Activated T-helper 2 cell treated with anti-CD3 and anti-CD28 coated beads, Interferon-gamma antibody, Interleukin-2, Interleukin-4, amounts not matched to agents 10 μg/mL and 5 μg/mL and 100 μg/mL, durations not matched to agents 14 hours and 24 hours and 36 hours (primary cell): ENCODE measurements around the gene SUMO4. TPM values are rescaled to one million over a fixed set of nuclear protein-coding genes. Genes with fewer than 3 reads are reported as not detected.
"Not testable (repeated sequence)": the region's sequence is repeated elsewhere in the genome, so short reads cannot be mapped to it uniquely, and the experiment has no call there.

ENCODE experiments used
- DNase-seq: peaks from one replicate; pipeline ENCODE4 v3.0.0; 2021; ENCODE audit warnings: low spot score
- H3K27ac Mint-ChIP-seq: one replicate; pipeline ENCODE4 v1.8.0; 2021; ENCODE audit warnings: mixed read lengths
- H3K27me3 Mint-ChIP-seq: one replicate; pipeline ENCODE4 v1.8.0; 2021; ENCODE audit warnings: low read depth, mixed read lengths
- H3K36me3 Mint-ChIP-seq: one replicate; pipeline ENCODE4 v1.8.0; 2021; ENCODE audit warnings: low read depth, mixed read lengths
- H3K4me1 Mint-ChIP-seq: one replicate; pipeline ENCODE4 v1.8.0; 2021; ENCODE audit warnings: low read depth, mixed read lengths
- H3K4me3 Mint-ChIP-seq: one replicate; pipeline ENCODE4 v1.8.0; 2021; ENCODE audit warnings: low read depth, mild to moderate bottlenecking, moderate library complexity, mixed read lengths
- H3K9me3 Mint-ChIP-seq: one replicate; pipeline ENCODE4 v1.8.0; 2021; ENCODE audit warnings: mixed read lengths
- intact Hi-C: fragments of 100-400 bp; cut with micrococcal nuclease; formaldehyde crosslinking; loops from one replicate; pipeline ENCODE4 v1.15.1; 2023
- total RNA-seq: library from RNA; stranded (reverse); gene quantifications from 2 replicates; pipeline ENCODE4 v1.2.3, GENCODE V29; 2022

The SUMO4 gene
- total RNA-seq, 1 donor from 2014 or later, result 7.7 TPM

DNA sequence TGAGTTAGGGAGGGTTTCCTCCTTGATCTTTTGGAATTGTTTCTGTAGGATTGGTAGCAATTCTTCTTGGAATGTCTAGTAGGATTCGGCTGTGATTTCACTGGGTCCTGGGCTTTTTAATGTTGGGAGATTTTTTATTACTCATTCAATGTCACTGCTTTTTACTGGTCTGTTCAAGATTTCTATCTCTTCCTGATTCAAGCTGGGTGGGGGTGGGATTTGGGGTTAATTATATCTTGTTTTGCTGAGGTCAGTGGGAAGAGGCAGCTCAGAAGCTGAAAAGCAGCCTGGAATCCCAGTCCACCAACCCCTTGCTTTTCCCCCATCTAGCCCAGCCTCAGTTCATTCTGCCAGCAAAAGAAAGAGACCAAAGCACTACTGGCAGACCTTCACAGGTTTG is 39.6 kb downstream of the SUMO4 start:
- intact Hi-C loops, result loop anchor here (2.0 kb wide), 1 partner anchor 55 kb away; no protein-coding TSS in a partner anchor

DNA sequence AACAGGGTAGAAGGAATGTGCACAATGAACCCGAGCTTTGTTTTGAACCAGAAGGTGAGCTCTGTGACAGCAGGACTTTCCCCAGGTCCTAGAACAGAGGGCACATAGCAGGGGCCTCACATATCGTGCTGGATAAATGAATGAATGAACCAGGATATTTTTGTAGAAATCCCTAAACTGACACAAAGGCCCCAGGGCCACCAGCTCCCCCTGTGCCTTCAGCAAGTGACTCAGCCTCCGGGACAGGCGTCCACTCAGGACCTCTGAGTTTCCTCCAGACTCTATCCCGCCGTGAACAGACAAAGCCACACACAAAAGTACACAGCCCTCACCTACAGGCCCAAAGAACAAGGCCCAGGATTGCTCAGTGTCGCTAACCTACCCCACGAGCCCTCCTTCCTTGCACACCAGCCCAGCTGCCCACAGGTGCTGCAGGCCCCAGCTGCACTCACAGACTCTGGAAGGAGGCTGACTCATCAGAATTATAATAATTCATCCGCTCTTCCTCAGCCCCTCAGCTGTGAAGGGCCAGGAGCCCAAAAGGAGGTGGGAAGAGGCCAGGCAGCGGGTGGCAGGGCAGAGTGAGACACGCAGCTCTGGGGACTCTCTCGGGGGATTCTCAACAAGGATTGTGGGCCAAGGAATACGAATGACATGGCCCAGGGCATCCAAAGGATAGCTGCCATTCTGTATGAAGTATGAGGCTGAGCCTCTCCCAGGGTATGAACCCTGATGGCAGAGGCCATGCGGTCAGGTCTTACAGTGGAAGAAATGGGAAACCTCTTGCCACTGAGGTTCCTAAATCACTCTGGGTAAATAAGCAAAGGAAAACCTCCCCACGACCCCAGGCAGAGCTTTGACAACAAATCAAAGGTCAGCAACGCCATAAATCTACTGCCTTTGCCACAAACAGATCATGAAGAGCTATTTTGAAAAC is 40.9 kb downstream of the SUMO4 start:
- H3K9me3 Mint-ChIP-seq, result no peaks in the 10 kb centered on the region
- H3K36me3 Mint-ChIP-seq, result no peaks in the 10 kb centered on the region
- peaks cover 31% of the 10 kb centered on the region for H3K4me1 Mint-ChIP-seq
- H3K27me3 Mint-ChIP-seq, result no peaks in the 10 kb centered on the region
- H3K27ac Mint-ChIP-seq, result no peak overlapping the region
- intact Hi-C loops, result no loop called here
- no peak for DNase-seq
- H3K4me3 Mint-ChIP-seq, result no peak overlapping the region

More for the DNA sequence above, 39.6 kb downstream of the SUMO4 start:
- H3K4me3 Mint-ChIP-seq, result no peak overlapping the region
- H3K36me3 Mint-ChIP-seq, result no peaks in the 10 kb centered on the region
- H3K9me3 Mint-ChIP-seq, result no peaks in the 10 kb centered on the region
- H3K27ac Mint-ChIP-seq, result no peak overlapping the region
- no peak for DNase-seq
- H3K4me1 Mint-ChIP-seq, result peaks cover 29% of the 10 kb centered on the region
- no peaks in the 10 kb centered on the region for H3K27me3 Mint-ChIP-seq

DNA sequence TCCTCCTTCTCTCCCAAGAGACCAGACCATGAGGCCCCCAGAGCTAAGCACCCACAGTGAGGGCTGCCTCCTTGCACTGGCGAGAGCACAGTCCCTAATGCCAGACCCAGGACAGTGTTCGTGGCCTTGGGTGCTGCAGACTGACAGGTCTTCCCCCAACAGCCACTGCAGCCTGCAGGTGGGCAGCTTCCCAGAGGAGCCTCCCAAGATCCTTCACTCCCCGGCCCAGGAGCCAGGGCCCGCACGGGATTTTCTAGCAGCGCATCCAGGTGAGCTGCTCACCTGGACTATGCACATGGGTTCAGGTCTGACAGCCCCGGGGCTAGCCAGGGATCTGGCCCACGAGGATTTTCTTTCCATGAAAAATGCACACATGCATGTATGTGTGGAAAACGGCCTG is 41.7 kb downstream of the SUMO4 start:
- Mint-ChIP-seq H3K27ac (no peak overlapping the region), H3K36me3 (no peaks in the 10 kb centered on the region), H3K9me3 (no peaks in the 10 kb centered on the region), H3K4me1 (peaks cover 31% of the 10 kb centered on the region), H3K27me3 (no peaks in the 10 kb centered on the region), H3K4me3 (no peak overlapping the region)
- intact Hi-C loops, result no loop called here
- no peak for DNase-seq

DNA sequence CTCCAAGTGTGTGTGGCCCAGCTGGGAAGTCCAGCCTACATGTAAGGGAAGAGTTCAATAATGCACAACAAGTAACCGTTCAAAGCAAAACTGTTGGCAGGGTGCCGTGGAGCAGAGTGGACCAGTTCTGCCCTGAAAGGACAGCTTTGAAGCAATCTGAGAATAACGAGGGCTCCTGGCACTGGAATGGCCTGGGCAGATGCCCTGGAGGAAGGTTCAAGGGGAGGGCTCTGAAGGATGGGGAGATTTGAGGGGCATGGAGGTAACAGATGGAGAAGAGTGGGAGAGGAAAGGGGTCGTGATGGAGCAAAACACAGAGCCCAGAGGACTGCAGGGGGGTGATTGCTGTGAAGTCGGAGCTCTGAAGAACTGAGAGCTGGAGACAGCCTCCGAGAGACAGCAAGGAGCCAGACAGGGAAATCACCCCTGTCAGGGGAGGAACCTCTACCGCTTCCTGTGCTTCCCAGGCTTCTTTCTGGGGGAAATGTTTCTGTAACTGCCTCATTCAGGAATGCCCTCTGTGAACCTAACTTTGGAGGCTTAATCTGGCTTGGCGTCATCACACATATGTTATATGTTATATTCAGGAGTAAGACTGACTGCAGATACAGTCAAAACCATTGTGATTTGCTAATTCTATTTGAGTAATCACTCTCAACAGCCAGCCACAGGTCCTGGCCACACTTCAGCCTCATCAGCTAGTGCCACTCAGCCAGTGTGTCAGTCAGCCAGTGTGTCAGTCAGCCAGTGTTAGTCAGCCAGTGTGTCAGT is 43.5 kb downstream of the SUMO4 start:
- intact Hi-C loops, result no loop called here
- no peak for DNase-seq
- Mint-ChIP-seq H3K4me1 (peaks cover 16% of the 10 kb centered on the region), H3K9me3 (no peaks in the 10 kb centered on the region), H3K27me3 (no peaks in the 10 kb centered on the region), H3K36me3 (no peaks in the 10 kb centered on the region), H3K27ac (no peak overlapping the region), H3K4me3 (no peak overlapping the region)

DNA sequence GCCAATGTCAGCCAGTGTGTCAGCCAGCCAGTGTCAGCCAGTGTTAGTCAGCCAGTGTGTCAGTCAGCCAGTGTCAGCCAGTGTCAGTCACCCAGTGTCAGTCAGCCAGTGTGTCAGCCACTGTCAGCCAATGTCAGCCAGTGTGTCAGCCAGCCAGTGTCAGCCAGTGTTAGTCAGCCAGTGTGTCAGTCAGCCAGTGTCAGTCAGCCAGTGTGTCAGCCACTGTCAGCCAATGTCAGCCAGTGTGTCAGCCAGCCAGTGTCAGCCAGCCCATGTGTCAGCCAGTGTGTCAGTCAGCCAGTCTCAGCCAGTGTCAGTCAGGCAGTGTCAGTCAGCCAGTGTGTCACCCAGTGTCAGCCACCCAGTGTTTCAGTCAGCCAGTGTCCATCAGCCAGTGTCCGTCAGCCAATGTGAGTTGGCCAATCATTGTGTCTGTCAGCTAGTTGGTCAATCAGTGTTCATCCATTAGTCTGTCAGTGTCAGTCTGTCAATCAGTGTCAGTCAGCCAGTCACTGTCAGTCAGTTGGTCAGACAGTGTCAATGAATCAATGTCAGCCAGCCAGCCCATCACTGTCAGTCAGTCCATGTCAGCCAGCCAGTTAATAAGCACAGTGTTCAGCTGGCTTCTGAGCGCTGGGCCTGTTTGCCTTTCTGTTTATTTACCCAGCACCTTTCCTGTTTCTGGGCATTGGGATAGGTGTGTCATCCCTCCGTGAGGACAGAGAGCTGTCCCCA is 44.5 kb downstream of the SUMO4 start:
- H3K36me3 Mint-ChIP-seq, H3K9me3 Mint-ChIP-seq, H3K4me1 Mint-ChIP-seq, H3K4me3 Mint-ChIP-seq, DNase-seq, H3K27me3 Mint-ChIP-seq, intact Hi-C loops, H3K27ac Mint-ChIP-seq: not testable (repeated sequence)

DNA sequence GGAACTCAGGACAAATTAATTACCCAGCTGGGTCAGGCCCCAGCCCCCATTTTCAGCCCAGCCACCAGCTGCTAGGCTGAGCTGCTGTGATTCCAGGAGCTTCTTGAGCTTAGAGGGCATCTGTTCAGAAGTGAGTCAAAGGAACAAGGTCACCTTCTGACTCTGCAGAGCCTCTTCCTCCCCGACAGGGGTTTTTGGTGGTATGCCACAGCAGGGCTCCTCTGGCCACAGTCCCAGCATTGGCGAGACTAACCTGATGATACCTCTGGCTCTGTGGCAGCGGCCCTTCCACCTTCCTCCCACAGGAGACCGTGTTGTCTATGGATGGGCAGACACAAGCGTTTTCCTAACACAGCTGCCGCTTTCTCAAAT is 45.0 kb downstream of the SUMO4 start:
- DNase-seq, result no peak
- Mint-ChIP-seq H3K4me3 (no peak overlapping the region), H3K9me3 (no peaks in the 10 kb centered on the region), H3K27me3 (no peaks in the 10 kb centered on the region), H3K36me3 (peaks cover 7% of the 10 kb centered on the region), H3K27ac (no peak overlapping the region), H3K4me1 (peaks cover 2% of the 10 kb centered on the region)
- intact Hi-C loops, result no loop called here

DNA sequence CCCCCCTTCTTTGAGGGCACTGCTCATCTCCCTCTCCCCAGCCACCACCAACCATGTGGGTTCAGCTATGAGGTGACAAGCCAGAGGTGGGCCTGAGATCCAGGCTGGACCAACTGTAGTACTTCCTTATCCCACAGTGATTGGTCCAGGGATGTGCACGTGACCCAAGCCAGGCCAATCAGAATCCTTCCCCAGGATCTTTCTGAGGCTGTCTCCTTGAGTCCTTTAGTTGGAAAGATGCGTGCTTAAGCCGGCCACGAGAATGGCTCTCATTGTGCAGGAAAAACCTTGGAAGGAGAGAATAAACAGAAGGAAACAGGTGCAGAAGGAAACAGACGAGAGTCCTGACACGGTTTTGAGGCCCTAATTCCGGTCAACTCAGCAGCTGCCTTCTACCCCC is 45.5 kb downstream of the SUMO4 start:
- no peak overlapping the region for H3K27ac Mint-ChIP-seq
- H3K27me3 Mint-ChIP-seq, result no peaks in the 10 kb centered on the region
- peaks cover 7% of the 10 kb centered on the region for H3K36me3 Mint-ChIP-seq
- no peak overlapping the region for H3K4me3 Mint-ChIP-seq
- no peaks in the 10 kb centered on the region for H3K9me3 Mint-ChIP-seq
- intact Hi-C loops, result no loop called here
- H3K4me1 Mint-ChIP-seq, result peaks cover 2% of the 10 kb centered on the region
- no peak for DNase-seq

DNA sequence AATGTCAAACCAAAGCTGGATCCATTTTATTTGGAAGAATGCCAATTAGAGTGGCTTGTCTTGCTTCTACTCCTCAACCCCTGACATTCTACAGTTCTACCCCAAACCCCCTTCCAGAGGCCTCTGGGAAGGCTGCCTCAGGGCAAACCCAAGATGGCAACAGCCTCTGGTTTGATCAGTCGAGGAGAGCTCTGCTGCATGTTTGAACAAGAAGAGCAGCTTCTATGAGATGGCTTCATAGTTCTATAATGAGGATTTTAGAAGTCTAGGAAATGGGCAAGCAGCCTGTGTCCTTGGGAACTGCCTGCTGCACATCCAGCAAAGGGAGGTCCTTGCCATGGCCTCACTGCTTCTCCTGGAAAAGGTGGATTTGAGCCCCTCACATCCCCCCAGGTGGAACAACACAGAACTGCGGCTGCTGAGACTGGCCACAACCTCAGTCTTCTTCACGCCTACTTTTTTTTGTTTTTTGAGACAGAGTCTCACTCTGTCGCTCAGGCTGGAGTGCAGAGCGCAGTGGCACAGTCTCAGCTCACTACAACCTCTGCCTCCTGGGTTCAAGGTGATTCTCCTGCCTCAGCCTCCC is 46.8 kb downstream of the SUMO4 start:
- Mint-ChIP-seq H3K4me1 (peaks cover 2% of the 10 kb centered on the region), H3K27ac (no peak overlapping the region), H3K27me3 (no peaks in the 10 kb centered on the region), H3K4me3 (no peak overlapping the region), H3K9me3 (no peaks in the 10 kb centered on the region), H3K36me3 (peaks cover 9% of the 10 kb centered on the region)
- DNase-seq, result no peak
- intact Hi-C loops, result no loop called here

DNA sequence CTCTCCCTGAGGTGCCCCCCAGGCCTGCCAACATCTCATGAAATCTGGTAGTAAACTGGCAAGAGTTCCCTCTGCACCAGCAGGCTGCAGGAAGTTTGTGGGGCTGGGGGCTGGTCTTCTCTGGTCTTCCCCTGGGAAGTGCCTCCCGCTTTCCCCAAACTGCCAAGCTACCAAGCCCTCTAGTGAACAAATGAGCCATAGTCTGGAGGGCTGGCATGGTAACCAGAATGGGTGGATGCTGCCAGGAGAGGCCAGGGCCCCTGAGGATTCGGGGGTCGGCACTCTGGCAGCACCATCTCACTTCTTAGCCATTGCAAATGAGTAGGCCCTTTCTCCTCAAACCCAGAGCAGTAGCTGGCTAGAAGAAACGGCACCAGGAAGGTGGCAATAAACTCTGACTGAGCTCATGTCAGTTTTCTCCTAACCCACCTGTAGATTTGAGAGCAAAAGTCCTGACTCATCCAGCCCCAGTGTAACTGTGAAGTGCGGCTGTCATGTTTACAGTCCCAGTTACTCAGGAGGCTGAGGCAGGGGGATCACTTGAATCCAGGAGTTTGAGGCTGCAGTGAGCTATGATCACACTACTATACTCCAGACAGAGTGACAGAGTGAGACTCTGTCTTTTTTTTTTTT is 48.9 kb downstream of the SUMO4 start:
- Mint-ChIP-seq H3K4me3 (no peak overlapping the region), H3K27ac (no peak overlapping the region), H3K27me3 (no peaks in the 10 kb centered on the region), H3K36me3 (peaks cover 11% of the 10 kb centered on the region), H3K4me1 (peaks cover 2% of the 10 kb centered on the region), H3K9me3 (no peaks in the 10 kb centered on the region)
- intact Hi-C loops, result no loop called here
- no peak for DNase-seq

DNA sequence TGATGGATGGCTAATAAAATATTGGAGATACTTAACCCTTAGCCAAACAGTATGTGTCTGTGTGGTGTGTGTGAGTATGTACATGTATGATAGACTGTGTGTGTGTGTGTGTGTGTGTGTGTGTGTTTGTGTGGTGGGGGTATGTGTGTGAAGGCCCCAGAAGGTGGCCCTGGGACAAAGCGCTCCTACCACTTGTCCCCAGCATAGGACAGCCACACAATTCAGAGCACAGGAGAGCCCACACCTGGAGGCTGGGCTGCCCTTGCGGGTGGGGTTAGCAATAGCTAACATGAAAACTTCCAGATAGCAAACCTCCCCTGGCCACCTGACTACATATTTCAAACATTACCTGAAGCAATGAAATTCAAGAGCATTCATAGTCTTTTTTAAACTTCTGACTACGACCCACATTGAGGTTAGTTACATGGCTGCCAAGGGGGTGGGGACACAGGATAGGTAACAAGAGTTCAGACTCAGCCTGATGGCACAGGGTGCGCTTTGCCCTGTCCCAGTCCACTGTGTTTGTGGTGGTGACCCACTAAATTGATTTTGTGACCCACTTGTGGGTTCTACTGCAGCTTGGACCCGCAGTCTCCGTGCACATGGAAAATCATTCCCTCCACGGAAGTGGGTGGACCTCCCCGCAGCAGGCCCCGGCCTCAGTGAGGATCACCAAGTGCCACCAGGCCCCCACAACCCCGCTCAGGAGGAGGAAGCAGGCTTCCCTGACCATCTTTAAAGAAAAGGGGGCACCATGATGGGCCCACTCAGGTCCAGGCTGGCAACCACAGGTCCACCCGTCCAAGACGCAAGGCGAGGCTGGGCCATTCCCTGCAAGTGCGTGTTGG is 50.0 kb downstream of the SUMO4 start:
- Mint-ChIP-seq H3K4me1 (peaks cover 2% of the 10 kb centered on the region), H3K9me3 (no peaks in the 10 kb centered on the region), H3K27me3 (no peaks in the 10 kb centered on the region), H3K4me3 (no peak overlapping the region), H3K36me3 (peaks cover 11% of the 10 kb centered on the region), H3K27ac (no peak overlapping the region)
- no peak for DNase-seq
- intact Hi-C loops, result no loop called here
